Activated gamma-delta T cell treated with Interleukin-2 at 50 U/mL for 16 hours (primary cell): ENCODE results near the gene ABHD6.
"Not testable (repeated sequence)": the region's sequence is repeated elsewhere in the genome, so short reads cannot be mapped to it uniquely, and the experiment has no call there.

Experiments
- DNase-seq: peaks from one replicate; pipeline ENCODE4 v3.0.0-alpha.2; 2020

Gene ABHD6

GRCh38 chr3:58324391-58325390 is 87.1 kb downstream of the ABHD6 start:
- no peak for DNase-seq

GRCh38 chr3:58325525-58325992 is 88.0 kb downstream of the ABHD6 start:
- DNase-seq = no peak

GRCh38 chr3:58326267-58326900 is 88.8 kb downstream of the ABHD6 start:
- no peak for DNase-seq

GRCh38 chr3:58329150-58329921 is 91.7 kb downstream of the ABHD6 start:
- no peak for DNase-seq

GRCh38 chr3:58329922-58330413 is 92.4 kb downstream of the ABHD6 start:
- DNase-seq = no peak

- DNase-seq = no peak
Observed at GRCh38 chr3:58331593-58332152, 94.1 kb downstream of the ABHD6 start.

- DNase-seq = peak; percentile 70
Observed at GRCh38 chr3:58332575-58333188, 95.1 kb downstream of the ABHD6 start, which contains the start of gene PXK. TSS of gene PXK (plus strand) at chr3:58332892. CDS start at chr3:58332989, 97 bp downstream.

GRCh38 chr3:58333206-58334012 is 95.8 kb downstream of the ABHD6 start:
- DNase-seq = peak; percentile 26

- no peak for DNase-seq
Observed at GRCh38 chr3:58334013-58334321, 96.4 kb downstream of the ABHD6 start.

- DNase-seq = no peak
Observed at GRCh38 chr3:58334506-58334884, 96.9 kb downstream of the ABHD6 start.

GRCh38 chr3:58335652-58335947 is 98.0 kb downstream of the ABHD6 start:
- DNase-seq = no peak

- DNase-seq = no peak
Observed at GRCh38 chr3:58336135-58336882, 98.7 kb downstream of the ABHD6 start.

- DNase-seq = no peak
Observed at GRCh38 chr3:58337190-58337589, 99.6 kb downstream of the ABHD6 start.

- not testable (repeated sequence) for DNase-seq
Observed at GRCh38 chr3:58339146-58339545, 101.6 kb downstream of the ABHD6 start.

- no peak for DNase-seq
Observed at GRCh38 chr3:58340594-58341244, 103.1 kb downstream of the ABHD6 start.

- no peak for DNase-seq
Observed at GRCh38 chr3:58341376-58341775, 103.8 kb downstream of the ABHD6 start.

- no peak for DNase-seq
Observed at GRCh38 chr3:58342676-58343075, 105.1 kb downstream of the ABHD6 start.
